A673 (cell line): ENCODE data around the gene MC4R. TPM values are rescaled to one million over a fixed set of nuclear protein-coding genes. Genes with fewer than 3 reads are reported as not detected.

Source experiments
- BruUV-seq: library from RNA; stranded (reverse); fragments of 400-500 nt; replicated peaks from 2 replicates; lab custom pipeline; 2021; lab: Mats Ljungman, UMichigan
- CTCF ChIA-PET: fragments of 300-600 bp; sonication (Branson Sonifier 250); formaldehyde crosslinking; loops from one replicate; lab custom pipeline; 2022; ENCODE audit warnings: antibody characterized with exemption; lab: Charles Lee
- POLR2A ChIA-PET: fragments of 300-600 bp; sonication (Branson Sonifier 250); formaldehyde crosslinking; loops from one replicate; lab custom pipeline; 2022; ENCODE audit warnings: antibody characterized with exemption; ENCODE audit not compliant: low non-redundant PET; lab: Charles Lee
- DNase-seq: peaks from one replicate; pipeline ENCODE4 v3.0.0-alpha.2; 2015; ENCODE audit warnings: low spot score
- H3K27ac ChIP-seq: fragments of 200-600 bp; sonication (generic); 2 replicates; pipeline ENCODE4 v1.5.1; 2016; ENCODE audit warnings: mixed run types, low read depth, mild to moderate bottlenecking, mixed read lengths, antibody characterized with exemption, low read length; ENCODE audit not compliant: poor library complexity, severe bottlenecking
- H3K27me3 ChIP-seq: fragments of 200-600 bp; sonication (generic); replicated peaks from 2 replicates; pipeline ENCODE4 v1.6.1; 2017; ENCODE audit warnings: mixed run types, low read depth, mild to moderate bottlenecking, mixed read lengths, antibody characterized with exemption, low read length; ENCODE audit not compliant: insufficient read depth, poor library complexity
- H3K36me3 ChIP-seq: fragments of 200-600 bp; sonication (generic); 2 replicates; pipeline ENCODE4 v1.6.1; 2016; ENCODE audit warnings: mixed run types, mild to moderate bottlenecking, mixed read lengths, antibody characterized with exemption, low read length; ENCODE audit not compliant: insufficient read depth, poor library complexity, severe bottlenecking
- H3K4me1 ChIP-seq: fragments of 200-600 bp; sonication (generic); 2 replicates; pipeline ENCODE4 v1.6.1; 2017; ENCODE audit warnings: mixed run types, mild to moderate bottlenecking, mixed read lengths, antibody characterized with exemption, low read length; ENCODE audit not compliant: insufficient read depth, poor library complexity, severe bottlenecking
- H3K4me3 ChIP-seq: fragments of 200-600 bp; sonication (generic); 2 replicates; pipeline ENCODE4 v1.5.1; 2016; ENCODE audit warnings: low read depth, mixed run types, mild to moderate bottlenecking, mixed read lengths, low read length; ENCODE audit not compliant: poor library complexity, severe bottlenecking
- H3K9me3 ChIP-seq: fragments of 200-600 bp; sonication (generic); 2 replicates; pipeline ENCODE4 v1.6.1; 2016; ENCODE audit warnings: mixed run types, low read depth, mild to moderate bottlenecking, mixed read lengths, antibody characterized with exemption, low read length; ENCODE audit not compliant: poor library complexity, severe bottlenecking
- EZH2 ChIP-seq: fragments of 200-600 bp; sonication (generic); IDR thresholded peaks from 2 replicates; pipeline ENCODE4 v1.6.1; 2017; ENCODE audit warnings: borderline replicate concordance, low read depth, mild to moderate bottlenecking, mixed read lengths, antibody characterized with exemption, low read length; ENCODE audit not compliant: poor library complexity, severe bottlenecking
- intact Hi-C: fragments of 100-400 bp; cut with micrococcal nuclease; formaldehyde crosslinking; loops from one replicate; pipeline ENCODE4 v1.10.0; 2022; ENCODE audit not compliant: unreplicated experiment
- total RNA-seq: library from RNA; stranded (reverse); gene quantifications from 2 replicates; pipeline ENCODE4 v1.2.3, GENCODE V29; 2021
- TF ChIP-seq, protein P1 (sequence below): fragments of 300-800, 200-600 bp; sonication (generic); conservative IDR thresholded peaks from 2 replicates; pipeline ENCODE4 v1.5.1; 2017; ENCODE audit warnings: low read depth, mild to moderate bottlenecking, antibody characterized with exemption, low read length, moderate library complexity, mixed read lengths

MC4R gene
- total RNA-seq, 1 experiment from 2014 or later = not detected

DNA sequence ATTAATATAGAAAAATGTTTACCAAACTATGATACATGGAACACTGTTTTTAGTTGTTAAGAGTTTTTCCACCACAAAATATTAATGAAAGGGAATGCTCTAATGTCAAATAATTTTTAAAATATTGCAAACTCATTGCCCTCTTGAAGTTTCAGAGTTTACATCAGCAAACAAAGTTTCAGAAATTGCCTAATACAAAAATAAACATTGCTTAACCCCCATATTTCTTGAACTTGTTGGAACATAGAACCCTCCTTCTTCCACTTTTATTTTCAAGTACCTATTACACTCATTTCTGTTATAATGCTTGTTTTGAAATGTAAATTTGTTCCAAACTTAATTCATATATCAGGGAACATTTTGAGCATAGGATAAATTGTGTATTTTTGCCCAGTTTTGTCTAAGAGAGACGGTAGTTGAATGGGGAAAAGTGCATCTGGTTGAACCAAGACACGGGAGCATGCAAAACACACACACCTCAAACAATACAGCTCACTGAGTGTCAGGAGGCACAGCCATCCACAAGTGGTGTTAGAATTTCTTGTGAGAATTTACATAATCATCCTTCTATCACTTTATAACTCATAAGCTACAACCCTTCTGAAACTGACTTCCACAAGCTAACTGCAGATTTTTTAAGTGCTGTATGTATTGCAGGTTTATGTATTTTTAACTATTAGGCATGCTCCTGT is 5.3 kb upstream of the MC4R start:
- ChIA-PET CTCF (no interaction called here), POLR2A (no interaction called here)
- Histone ChIP-seq H3K4me1 (no peaks in the 10 kb centered on the region), H3K27me3 (peaks cover 29% of the 10 kb centered on the region), H3K9me3 (no peaks in the 10 kb centered on the region), H3K27ac (no peak overlapping the region), H3K4me3 (no peak overlapping the region), H3K36me3 (no peaks in the 10 kb centered on the region)
- TF ChIP-seq EZH2 = no peak
- TF ChIP-seq, protein P1, sequence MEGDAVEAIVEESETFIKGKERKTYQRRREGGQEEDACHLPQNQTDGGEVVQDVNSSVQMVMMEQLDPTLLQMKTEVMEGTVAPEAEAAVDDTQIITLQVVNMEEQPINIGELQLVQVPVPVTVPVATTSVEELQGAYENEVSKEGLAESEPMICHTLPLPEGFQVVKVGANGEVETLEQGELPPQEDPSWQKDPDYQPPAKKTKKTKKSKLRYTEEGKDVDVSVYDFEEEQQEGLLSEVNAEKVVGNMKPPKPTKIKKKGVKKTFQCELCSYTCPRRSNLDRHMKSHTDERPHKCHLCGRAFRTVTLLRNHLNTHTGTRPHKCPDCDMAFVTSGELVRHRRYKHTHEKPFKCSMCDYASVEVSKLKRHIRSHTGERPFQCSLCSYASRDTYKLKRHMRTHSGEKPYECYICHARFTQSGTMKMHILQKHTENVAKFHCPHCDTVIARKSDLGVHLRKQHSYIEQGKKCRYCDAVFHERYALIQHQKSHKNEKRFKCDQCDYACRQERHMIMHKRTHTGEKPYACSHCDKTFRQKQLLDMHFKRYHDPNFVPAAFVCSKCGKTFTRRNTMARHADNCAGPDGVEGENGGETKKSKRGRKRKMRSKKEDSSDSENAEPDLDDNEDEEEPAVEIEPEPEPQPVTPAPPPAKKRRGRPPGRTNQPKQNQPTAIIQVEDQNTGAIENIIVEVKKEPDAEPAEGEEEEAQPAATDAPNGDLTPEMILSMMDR = no peak
- no TSS peak for BruUV-seq
- DNase-seq = no peak
- intact Hi-C loops = no loop called here

DNA sequence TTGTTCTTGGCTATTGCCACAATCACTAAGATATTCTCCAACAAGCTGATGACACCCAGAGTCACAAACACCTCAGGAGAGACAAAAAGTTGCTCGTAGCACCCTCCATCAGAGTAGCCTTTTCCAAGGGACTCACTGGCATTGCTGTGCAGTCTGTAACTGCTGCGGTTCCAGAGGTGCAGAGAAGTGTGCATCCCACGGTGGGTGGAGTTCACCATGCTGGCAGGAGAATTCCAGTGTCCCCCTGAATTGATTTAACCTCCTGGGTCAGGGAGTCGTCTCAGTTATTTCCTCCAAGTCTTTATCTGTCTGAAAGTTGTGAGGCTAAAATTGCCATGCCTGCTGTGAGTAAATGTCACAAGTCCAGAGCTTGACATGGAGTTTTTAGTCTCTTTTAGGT is 443 bp downstream of the MC4R start:
- TF ChIP-seq, protein P1 = no peak
- no peak for TF ChIP-seq EZH2
- H3K9me3 ChIP-seq = no peaks in the 10 kb centered on the region
- no peak overlapping the region for H3K4me3 ChIP-seq
- H3K27ac ChIP-seq = no peak overlapping the region
- peaks cover 24% of the 10 kb centered on the region for H3K27me3 ChIP-seq
- no peaks in the 10 kb centered on the region for H3K36me3 ChIP-seq
- POLR2A ChIA-PET = no interaction called here
- intact Hi-C loops = no loop called here
- BruUV-seq = no TSS peak
- CTCF ChIA-PET = no interaction called here
- no peaks in the 10 kb centered on the region for H3K4me1 ChIP-seq
- DNase-seq = no peak

DNA sequence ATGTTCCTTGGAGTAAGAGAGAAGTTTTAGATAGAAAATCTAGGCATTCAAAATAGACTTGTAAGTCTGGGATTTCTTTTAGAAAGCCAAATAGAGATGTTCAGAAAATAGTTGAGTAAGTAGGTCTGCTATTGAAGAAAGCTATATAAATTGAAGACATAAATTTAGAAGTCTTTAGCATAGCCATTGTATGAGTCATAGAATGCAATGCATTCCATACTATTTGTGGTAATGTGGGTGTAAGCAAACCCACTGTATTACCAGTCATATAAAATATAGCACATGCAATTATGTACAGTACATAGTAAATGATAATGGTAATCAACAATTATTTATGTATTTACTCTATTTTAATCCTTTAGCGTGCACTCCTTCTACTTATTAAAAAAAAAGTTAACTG is 14.1 kb downstream of the MC4R start:
- no peak overlapping the region for H3K4me3 ChIP-seq
- TF ChIP-seq EZH2 = no peak
- TF ChIP-seq, protein P1 = no peak
- DNase-seq = peak; percentile 2
- CTCF ChIA-PET = no interaction called here
- no peaks in the 10 kb centered on the region for H3K4me1 ChIP-seq
- no peaks in the 10 kb centered on the region for H3K27me3 ChIP-seq
- no TSS peak for BruUV-seq
- intact Hi-C loops = no loop called here
- no peak overlapping the region for H3K27ac ChIP-seq
- H3K36me3 ChIP-seq = no peaks in the 10 kb centered on the region
- H3K9me3 ChIP-seq = no peaks in the 10 kb centered on the region
- POLR2A ChIA-PET = no interaction called here
